ENCODE results near the gene CTSF. TPM values are rescaled to one million over a fixed set of nuclear protein-coding genes. Genes with fewer than 3 reads are reported as not detected.

The CTSF gene
- total and polyA plus RNA-seq, 2 of the 13 experiments (the other 11 are each of a cell fraction or from before 2014, with no cell fraction given): not detected

DNA sequence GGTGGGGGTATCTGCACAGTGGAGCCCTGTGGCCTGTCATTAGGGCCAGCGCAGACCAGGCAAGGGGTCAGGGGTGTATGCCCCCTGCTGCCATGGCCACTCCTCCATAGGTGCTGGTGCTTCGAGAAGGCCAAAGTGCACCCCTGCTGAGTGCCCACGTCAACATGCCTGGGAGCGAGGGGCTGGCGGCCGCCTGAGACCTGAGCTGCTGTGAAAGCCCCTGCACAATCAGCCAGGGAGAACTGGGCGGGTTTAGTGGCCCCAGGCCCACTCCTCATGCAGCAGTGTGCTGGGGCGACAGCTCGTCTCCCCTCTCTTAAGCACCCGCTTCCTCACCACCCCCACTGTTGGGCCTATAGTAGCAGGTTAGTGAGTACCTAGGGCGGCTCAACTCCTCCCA, 36.6 kb downstream of the CTSF start:
- no peak overlapping the region for H3K27ac ChIP-seq (ENCODE audit: extremely low read length, insufficient read depth, low read length)
- 0 out of 2 replicates have a peak, but pooled peaks cover 7% of the 10 kb centered on the region for H3K4me1 ChIP-seq (ENCODE audit: insufficient read depth, low read length)
- no peak for TF ChIP-seq SIX4 (CRISPR knock-in tag; IDR thresholded peaks at IDR 0.05)
- TF ChIP-seq CSRNP1 (CRISPR knock-in tag; IDR thresholded peaks at IDR 0.05): no peak
- TF ChIP-seq FOXJ3 (CRISPR knock-in tag; IDR thresholded peaks at IDR 0.05; ENCODE audit: borderline replicate concordance): no peak
- TF ChIP-seq ZHX1 (CRISPR knock-in tag; IDR thresholded peaks at IDR 0.05; ENCODE audit: low read depth): no peak
- no peak for TF ChIP-seq MLLT10 (CRISPR knock-in tag; IDR thresholded peaks at IDR 0.05)
- TF ChIP-seq, protein P1, sequence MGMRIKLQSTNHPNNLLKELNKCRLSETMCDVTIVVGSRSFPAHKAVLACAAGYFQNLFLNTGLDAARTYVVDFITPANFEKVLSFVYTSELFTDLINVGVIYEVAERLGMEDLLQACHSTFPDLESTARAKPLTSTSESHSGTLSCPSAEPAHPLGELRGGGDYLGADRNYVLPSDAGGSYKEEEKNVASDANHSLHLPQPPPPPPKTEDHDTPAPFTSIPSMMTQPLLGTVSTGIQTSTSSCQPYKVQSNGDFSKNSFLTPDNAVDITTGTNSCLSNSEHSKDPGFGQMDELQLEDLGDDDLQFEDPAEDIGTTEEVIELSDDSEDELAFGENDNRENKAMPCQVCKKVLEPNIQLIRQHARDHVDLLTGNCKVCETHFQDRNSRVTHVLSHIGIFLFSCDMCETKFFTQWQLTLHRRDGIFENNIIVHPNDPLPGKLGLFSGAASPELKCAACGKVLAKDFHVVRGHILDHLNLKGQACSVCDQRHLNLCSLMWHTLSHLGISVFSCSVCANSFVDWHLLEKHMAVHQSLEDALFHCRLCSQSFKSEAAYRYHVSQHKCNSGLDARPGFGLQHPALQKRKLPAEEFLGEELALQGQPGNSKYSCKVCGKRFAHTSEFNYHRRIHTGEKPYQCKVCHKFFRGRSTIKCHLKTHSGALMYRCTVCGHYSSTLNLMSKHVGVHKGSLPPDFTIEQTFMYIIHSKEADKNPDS (CRISPR knock-in tag; IDR thresholded peaks at IDR 0.05): no peak
- TF ChIP-seq ARID5B (CRISPR knock-in tag; IDR thresholded peaks at IDR 0.05): no peak
- TF ChIP-seq POGZ (CRISPR knock-in tag; IDR thresholded peaks at IDR 0.05): no peak
- H3K4me3 ChIP-seq (replicated peaks in 1 of 3; ENCODE audit: insufficient read depth in 1 of 3, low read depth in 2 of 3, low read length in 3 of 3): no peak overlapping the region
- H3K4me2 ChIP-seq (ENCODE audit: low read depth, low read length): no peak overlapping the region
- FAIRE-seq (no peak), DNase-seq (ENCODE audit: low spot score) (no peak), ATAC-seq (no peak)
- no peaks in the 10 kb centered on the region for H3K79me2 ChIP-seq (ENCODE audit: insufficient read depth, low read length)
- BruUV-seq (replicated peaks): no TSS peak
- in situ Hi-C loops (cut with HindIII; ENCODE audit: extremely low pct_ligation_motif_present, low pct_unique_long_range_greater_than_20kb): no loop called here
- WGBS (ENCODE audit: low lambda C conversion rate): 88% methylated on average over 5 of the region's 11 CpGs
- no peak overlapping the region for H3K9ac ChIP-seq (ENCODE audit: insufficient read depth, low read depth, low read length)
- ChIA-PET POLR2A (interaction anchor here (1.4 kb wide), 1 partner anchor 13 kb away, joined by 4 read pairs; no protein-coding TSS in a partner anchor), CTCF (ENCODE audit: low intra/inter-chr PET ratio, low total read pairs) (no interaction called here)
- H3K27me3 ChIP-seq (ENCODE audit: control insufficient read depth in 1 of 2, insufficient read depth in 2 of 2, low read length in 2 of 2): no peaks in the 10 kb centered on the region
- peaks cover 0 to 3% of the 10 kb centered on the region in 2 experiments; a peak in 2 of 5 replicates for H3K36me3 ChIP-seq (replicated peaks in 1 of 2; ENCODE audit: control insufficient read depth in 1 of 2, insufficient read depth in 2 of 2, low read length in 2 of 2)
- no peak overlapping the region for H2AFZ ChIP-seq (ENCODE audit: low read length)
- no peaks in the 10 kb centered on the region for H4K20me1 ChIP-seq (ENCODE audit: insufficient read depth, low read length)
- intact Hi-C loops (cut with micrococcal nuclease; ENCODE audit: unreplicated experiment): no loop called here
- no peaks in the 10 kb centered on the region for H3K9me3 ChIP-seq (ENCODE audit: low read length)
